C1 segment of cervical spinal cord (tissue), 14 donors: ENCODE results near the gene EIF4E3.
A peak's percentile ranks its signal among the peaks of the same experiment; 100 is the strongest.

ENCODE experiments used
- DNase-seq, 14 donors: peaks; one replicate each; lab custom pipeline; 2025; lab: John Stamatoyannopoulos, UW

EIF4E3 gene

DNA sequence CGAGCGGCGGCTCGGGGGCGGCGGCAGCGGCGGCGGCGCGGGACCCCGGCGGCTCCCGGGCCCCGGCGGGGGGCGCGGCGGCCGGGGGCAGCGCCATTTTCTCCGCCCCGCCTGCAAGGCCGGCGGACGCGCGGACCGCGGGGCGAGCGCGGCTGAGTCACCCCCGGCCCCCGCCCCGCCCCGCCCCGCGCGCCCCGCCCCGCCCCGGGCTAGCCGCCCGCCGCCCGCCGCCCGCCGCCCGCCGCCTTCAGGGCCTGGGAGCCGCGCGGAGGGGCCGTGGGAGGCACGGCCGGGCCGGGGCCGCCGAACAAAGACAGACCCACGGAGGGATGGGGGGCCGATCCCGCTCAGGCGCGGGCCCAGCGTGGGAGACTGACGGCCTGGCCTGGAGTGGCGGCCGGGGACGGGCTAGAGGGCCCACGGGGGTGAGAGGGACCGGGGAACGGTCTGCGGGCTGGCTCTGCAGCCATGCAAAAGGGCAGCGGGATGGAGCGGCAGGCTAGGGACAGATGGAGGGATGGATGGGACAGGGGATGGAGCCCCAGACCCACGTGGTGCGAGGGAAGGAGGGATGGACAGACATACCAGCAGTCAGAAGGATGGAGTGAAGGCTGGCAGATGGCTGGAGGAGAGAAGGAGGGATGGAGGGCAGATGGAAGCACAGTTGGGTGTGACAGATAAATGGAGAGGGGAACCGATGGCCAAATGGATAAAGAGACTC, at the start of gene EIF4E3:
EIF4E3 (minus strand) TSS at position 132 of the 721 bp plus-strand sequence; CDS start at position 97, 35 bp downstream.
- peak in 6 of 14 donors; percentile 10 to 78 (median 40) for DNase-seq

DNA sequence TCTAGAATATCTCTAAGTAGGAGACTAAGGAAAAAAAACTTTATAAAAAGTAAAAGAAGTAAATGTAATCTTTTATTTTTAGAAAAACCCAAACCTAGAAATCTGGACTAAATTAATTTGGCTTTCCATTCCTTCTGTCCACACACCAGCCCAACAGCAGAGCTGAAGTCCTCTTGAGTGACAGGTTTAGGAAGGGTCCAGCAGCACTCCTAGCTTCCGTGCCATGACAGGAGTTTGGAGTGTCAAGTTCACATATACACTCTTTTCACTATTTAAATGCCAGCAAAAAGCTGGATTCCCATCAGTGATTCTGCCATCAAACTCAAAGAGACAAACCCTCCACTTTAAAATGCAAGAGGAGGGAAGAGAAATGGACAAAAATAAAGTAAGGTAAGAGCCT, 46.7 kb upstream of the EIF4E3 start:
- DNase-seq, result no peak

DNA sequence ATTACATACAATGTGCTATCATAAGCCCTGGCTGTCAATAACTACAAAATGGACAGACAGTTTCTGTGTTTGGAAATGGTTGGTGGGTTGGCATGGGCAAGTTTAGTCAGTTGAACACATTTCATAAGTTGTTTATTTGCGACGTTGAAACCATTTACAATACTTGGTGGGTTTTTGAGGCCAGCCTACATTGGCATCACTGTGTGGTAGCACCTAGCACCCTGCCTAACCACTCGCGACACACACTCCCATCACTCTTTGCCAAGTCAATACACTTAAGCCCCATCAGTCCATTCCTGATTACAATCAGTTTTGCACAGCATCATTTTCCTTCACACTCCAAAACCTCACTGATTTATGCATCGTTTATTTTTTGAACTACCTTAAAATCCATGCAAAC, 45.9 kb upstream of the EIF4E3 start:
- no peak for DNase-seq

DNA sequence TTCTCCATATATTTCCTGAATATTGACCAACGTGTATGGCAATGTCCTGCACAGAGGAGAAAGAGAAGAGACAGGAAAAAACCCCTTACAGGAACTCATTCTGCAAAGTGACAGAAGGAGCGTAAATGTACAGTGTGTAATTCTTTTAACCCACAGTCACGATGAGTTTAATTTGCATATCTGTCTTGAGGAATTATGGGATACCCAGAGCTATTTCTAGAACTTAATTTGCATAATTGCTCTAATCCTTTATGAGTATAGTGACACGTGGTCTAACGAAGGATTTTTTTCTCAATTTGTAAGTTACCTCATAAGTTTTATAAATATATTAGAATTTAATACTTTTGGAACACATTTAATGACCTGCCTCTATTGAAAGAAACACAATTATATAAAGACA, 38.2 kb upstream of the EIF4E3 start:
- DNase-seq, result no peak

DNA sequence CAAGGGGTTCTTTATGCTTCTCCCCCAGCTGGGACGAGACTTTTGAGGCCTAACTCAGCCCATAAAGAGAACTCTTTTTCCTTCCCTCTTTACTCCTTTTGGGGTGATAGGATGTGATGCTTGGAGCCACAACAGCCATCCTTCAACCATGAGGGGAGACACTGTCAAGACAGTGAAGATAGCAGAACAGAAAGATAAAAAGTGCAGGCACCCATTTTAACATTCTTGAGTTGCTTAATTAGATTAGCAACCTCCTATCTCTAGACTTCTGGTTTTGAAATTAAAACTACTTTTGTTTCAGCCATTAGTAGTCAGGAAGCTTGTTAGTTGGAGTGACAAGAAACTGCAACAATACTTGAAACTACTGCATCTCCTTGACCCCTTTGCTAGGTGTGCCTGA, 34.9 kb upstream of the EIF4E3 start:
- no peak for DNase-seq

DNA sequence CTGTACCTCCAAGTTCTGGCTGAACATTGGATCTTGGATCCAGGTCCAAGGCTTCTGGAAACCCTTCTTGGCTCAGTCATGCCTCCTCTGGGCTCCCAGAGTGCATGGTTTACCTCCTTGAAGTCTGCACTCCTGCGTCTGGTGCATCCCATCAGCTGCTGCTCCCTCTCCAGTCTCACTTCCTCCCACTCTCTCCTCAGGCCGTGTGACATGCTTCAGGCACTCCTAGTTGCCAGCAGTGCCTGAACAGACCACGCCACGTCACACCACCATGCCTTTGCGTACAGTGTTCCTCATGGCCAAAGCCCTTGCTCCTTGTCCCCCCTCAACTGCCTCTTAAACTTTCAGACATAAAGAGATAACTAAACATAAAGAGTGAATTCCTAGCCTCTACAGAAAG, 34.2 kb upstream of the EIF4E3 start:
- DNase-seq, result no peak

DNA sequence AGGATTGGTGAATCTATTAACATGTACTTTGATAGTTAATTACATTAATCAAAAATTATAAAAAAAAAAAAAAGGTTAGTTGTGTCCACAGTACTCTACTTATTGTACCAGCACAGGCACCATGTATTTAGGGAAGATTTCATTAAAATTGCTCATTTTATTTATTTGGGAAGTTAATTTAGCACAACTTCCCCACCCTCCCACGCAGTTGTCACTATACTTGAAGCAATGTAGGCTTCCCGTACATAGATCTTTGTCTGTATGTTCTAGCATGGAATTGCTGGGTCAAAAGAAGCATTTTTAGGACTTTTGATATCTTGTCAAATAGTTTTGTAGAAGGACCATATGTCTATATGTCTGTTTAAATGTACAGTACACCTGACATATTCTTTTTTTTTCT, 32.9 kb upstream of the EIF4E3 start:
- DNase-seq, result no peak

DNA sequence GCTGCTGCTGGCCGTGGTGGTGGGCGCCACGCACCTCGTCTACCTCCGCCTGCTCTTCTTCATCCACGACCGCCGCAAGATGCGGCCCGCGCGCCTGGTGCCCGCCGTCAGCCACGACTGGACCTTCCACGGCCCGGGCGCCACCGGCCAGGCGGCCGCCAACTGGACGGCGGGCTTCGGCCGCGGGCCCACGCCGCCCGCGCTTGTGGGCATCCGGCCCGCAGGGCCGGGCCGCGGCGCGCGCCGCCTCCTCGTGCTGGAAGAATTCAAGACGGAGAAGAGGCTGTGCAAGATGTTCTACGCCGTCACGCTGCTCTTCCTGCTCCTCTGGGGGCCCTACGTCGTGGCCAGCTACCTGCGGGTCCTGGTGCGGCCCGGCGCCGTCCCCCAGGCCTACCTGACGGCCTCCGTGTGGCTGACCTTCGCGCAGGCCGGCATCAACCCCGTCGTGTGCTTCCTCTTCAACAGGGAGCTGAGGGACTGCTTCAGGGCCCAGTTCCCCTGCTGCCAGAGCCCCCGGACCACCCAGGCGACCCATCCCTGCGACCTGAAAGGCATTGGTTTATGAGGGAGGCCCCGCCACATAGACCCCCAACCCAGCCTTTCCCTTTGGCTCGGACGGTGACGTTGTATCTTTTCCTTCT, 29.5 kb upstream of the EIF4E3 start:
- peak in 1 of 14 donors; percentile 4 for DNase-seq

DNA sequence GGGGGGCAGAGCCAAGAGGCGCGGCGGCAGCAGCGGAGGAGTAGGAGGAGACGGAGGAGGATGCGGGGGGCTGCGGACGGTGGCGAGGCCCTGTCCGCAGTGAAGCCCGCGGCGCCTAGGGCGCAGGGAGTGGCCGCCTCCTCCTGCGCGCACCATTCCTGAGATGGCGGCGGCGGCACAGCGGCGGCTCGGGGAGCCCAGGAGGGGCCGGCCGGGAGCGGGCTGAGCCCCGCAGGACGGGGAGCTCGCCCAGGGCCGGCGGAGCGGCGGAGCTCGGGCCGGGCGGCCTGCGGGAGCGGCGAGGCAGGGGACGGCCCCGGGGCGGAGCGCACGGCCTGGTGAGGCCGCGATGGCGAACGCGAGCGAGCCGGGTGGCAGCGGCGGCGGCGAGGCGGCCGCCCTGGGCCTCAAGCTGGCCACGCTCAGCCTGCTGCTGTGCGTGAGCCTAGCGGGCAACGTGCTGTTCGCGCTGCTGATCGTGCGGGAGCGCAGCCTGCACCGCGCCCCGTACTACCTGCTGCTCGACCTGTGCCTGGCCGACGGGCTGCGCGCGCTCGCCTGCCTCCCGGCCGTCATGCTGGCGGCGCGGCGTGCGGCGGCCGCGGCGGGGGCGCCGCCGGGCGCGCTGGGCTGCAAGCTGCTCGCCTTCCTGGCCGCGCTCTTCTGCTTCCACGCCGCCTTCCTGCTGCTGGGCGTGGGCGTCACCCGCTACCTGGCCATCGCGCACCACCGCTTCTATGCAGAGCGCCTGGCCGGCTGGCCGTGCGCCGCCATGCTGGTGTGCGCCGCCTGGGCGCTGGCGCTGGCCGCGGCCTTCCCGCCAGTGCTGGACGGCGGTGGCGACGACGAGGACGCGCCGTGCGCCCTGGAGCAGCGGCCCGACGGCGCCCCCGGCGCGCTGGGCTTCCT, 28.8 kb upstream of the EIF4E3 start, which contains the start of gene GPR27:
GPR27 (plus strand) TSS at position 155 of the 909 bp plus-strand sequence; CDS start at position 350, 195 bp downstream.
- DNase-seq, result peak in 1 of 14 donors; percentile 46

DNA sequence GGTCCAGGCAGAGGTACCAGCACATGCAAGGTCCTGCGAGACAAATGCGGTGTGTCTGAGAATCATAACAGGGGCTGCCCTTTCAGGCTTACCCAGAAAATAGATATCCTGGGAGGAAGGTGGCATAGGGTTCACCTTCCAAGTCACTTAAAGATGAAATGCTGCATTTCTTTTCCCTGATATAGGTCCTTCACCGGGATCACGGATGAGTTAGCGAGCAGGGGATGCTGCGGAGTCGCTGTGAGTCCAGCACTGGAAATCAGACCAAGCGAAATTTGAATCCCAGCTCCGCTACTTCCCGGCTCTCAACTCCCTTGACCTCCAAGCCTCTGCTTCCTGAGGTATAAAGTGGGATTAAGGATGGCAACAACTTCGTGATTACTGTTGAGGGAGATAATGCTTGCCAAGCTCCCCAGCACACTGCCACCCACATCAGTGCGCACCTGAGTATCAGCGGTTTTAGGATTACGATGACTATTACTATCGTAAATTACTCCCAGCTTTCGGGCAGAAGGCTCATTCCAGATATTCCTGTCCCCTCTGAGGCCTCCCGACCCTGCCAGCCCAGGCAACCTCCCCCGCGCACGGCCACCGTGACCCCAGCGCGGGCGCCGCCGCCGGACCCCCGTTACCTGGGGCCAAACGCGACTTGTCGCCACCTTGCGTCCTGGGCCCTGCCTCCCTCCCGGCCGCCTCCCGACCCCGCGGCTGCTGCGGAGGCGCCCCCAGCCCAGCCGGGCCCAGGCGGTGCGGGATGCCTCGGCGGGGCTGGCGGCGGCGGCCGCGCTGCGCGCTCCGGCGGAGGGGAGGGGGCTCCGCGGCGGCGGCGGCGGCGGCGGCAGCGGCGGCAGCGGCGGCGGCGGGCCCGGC, 27.9 kb upstream of the EIF4E3 start:
- DNase-seq, result peak in 1 of 14 donors; percentile 41

DNA sequence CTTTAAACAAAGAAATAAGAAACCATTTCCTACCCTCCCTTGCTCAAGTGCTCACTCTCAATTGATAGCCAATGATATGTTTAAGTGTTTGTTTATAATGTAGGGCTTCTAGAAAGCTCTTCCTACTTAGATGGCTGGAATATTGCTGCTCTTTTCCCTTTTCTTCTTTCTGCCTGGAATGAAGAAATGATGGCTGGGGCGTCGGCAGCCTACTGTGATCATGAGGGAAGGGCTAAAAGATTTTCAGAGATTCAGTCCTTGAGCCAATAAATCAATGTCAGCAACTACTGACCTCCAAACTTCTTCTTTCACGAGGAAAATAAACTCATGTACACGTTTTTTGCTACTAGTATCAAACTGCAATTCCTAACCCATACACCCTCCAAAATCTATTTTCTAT, 26.4 kb upstream of the EIF4E3 start:
- no peak for DNase-seq

DNA sequence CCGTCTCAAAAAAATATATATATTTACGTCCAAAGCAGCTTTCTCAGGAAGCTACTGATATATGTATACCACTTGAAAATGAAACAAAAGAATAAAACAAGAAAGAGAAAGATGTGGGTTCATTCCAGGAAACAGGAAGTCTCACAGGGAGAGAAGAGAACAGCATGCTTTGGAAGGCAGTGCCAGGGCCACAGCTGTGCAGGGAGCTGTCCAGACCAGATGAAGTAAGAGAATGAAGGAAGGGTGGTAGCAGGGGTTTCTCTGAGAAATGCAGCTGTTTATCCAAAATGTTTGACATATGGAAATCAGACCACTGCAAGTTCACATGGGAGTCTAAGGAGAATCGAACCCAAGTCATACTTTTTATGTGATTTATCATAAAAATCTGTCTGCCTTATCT, 19.5 kb upstream of the EIF4E3 start:
- DNase-seq, result no peak

DNA sequence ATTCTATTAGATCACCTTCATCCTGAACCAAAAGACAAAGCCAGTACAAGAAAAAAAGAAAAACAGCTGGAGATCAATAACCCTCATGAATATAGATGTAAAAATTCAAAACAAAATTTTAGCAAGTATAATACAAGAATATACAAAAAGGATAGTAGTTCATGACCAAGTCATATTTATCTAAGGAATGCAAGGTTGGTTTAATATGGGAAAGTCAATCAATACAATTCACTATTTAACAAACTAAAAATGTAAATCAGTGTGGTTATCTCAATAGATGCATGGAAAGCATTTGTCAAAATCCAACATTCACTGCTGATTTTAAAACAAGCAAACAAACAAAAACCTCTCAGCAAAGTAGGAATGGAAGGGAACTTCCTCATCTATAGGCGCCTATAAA, 17.4 kb upstream of the EIF4E3 start:
- DNase-seq, result no peak

DNA sequence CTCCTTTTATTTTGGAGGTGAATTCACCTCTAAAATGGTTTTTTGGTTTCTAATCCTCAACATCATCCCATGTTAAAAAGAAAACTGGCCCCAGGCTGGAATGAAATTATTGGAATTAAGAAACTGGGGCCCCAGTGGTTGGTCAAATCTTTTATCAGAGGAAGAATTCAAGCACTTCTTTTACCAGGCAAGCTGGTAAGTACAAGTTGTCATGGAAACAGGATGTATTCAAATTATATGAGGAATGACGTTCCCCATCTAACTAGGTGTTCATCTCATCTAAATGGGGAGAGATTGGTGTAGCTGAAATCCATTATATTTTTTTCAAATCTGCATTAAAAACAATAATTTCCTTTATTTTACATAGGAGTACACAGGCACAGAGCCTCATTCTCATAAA, 9.7 kb upstream of the EIF4E3 start:
- DNase-seq, result no peak

DNA sequence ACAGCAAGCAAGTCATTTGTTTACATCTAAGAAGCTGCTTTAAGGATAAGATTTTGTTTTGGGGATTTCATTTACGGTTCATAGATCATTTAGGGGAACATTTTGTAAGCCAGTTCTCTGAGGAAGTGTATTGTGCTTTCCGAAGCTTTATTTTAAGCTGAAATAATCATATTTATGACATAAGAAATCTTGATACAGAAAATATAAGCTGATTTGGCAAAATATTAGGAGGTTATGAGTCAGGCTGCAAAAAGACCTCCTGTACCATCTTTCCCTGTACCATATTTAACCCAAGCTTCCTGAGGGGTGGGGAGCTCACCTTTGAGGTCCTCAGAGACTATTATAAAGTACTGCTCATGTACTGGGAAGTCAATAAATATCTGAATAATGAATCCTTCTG, 8.1 kb upstream of the EIF4E3 start:
- DNase-seq, result no peak

DNA sequence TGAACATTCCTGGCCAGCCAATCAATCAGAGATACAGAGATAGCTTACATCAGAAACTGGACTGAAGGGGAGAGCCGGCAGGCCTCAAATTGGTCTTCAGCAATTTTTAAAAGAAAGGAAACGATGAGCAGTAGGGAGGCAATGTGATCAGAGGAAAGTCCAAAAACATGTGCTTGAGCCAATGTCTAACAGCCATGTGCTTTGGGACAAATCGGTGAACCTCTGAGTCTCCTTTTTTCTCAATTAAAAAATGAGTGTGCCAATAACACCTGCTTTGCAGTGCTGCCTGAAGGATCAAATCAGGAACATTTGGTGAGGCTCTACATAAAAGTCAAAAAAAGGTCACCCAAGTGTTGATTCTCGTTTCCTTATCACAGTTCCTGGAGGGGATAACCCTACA, 7.4 kb upstream of the EIF4E3 start:
- no peak for DNase-seq

DNA sequence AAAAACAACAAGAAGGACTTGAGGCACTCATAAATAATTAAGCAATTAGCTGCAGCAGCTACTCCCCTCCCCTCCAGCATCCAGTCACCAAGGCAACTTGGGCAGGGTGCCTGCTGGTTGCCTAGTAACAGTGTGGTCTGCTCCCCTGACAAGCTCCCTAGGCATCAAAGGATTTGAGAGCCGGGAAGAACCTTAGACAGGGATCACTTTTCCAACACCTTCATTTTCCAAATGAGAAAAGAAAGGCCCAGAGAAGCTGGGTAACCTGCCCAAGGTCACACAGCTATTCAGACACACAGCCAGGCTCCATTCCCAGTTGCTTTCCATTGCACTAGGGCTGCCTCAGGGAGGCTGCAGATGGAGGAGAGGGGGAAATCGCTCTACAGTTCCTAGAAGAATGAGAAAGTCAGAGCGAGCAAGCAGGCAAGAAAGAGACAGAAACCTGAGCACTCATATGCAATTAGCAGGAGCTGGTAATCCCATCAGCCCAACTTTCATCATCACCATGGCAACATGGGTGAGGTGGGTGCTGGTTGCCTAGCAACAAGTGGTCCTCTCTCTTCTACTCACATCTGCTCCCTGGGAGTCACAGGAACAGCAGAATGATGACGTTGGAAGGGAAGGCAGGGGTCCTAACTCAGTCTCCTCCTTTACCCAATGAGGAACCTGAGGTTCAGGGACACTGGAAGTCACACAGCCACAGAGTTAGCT, 3.6 kb upstream of the EIF4E3 start:
- DNase-seq, result peak in 2 of 14 donors; percentile 17 to 62

DNA sequence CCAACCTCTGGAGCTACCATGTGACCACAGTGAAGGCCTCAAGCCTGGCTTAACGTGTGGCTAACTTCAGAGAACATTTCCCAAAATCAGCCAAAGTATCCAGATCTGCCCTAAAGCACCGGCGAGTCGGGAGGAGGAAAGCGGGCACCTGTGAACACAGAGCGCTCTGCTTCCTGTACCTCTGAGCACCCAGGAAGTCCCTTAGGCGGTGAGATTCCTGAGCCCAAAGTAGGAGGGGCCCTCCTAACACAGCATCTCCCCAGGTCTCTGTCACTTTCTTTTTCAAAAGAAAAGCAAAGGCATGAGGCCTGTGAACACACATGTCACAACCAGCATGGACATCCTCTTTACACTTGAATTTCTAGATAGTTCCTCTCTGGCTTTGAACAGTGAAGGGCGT, 944 bp upstream of the EIF4E3 start:
- no peak for DNase-seq

DNA sequence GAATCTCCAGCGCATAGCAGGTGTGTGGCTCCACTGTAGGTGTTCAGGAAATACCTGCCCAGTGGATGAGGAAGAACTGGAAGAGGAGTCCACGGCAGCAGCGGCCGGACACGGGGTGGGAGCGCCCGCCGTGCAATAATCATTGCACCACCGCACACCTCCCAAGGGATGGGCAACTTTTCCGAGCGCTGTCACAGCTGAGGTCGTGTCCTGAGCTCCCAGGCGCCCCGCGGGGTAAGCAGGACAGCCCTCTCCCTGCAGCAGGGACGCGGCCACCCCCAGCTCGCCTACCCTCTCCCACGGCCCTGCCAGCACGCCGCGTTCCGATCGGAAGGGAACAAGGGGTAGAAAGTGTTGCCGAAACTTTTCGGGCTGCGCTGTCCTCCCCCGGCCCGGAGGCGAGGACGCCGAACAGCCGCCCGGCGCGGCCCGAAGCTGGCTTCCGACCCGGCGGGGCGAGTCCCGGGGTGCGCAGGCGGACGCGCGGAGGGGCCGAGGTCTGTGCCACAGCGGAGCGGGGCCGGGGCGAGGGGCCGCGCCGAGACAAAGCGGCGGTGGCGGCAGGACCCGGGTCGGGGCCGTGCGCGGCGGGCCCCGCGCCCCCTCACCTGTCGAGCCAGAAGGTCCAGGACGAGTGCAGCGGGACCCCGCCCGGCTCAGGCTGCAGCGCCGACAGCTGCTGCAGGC, 475 bp downstream of the EIF4E3 start:
- DNase-seq, result peak in 5 of 14 donors; percentile 21 to 63 (median 39)

DNA sequence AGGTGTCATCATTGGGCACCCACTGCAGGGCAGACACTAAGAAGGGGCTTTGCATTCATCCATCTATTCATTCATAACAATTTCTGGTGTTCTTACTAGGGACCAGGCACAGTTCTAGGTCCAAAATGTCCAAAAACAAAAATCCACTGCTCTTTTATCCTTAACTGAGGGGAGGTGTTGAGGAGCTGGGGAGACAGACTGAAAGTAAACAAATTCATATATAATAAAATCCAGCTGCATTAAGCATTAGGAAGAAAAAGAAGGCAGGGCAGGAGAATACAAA, 1.1 kb downstream of the EIF4E3 start:
- no peak for DNase-seq
